Measurements from ENCODE around the gene SLC25A11. TPM values are rescaled to one million over a fixed set of nuclear protein-coding genes. Genes with fewer than 3 reads are reported as not detected.

SLC25A11 gene
- total and polyA plus RNA-seq, 2 donors: 30.9 to 46.7 TPM

DNA sequence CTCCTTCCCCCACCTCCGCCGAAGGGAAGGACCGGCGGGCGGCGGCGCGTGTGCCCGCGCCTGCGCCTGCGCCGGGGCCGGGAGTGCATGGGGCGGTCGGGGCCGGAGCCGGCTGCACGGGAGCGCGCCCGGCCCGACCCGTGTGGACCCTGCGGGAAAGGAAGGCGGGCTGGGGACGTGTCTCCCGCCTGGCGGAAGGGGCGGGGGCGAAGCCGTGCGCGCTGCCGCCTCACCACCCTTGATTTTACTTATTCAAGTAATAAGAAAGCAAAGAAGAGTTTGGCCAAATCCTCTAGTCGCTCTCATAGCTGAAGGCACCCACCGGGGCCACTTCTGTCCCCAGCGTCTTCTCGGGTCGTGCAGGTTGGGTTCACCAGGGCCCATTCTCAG lies 9.1 kb upstream of the SLC25A11 start:
- Histone ChIP-seq H3K9me3 (ENCODE audit: control insufficient read depth in 2 of 2, insufficient read depth in 1 of 2, low read length in 1 of 2) (peaks cover 0 to 5% of the 10 kb centered on the region in 2 donors), H3K27me3 (ENCODE audit: control insufficient read depth in 2 of 2, insufficient read depth in 1 of 2, low read length in 1 of 2) (peaks cover 0 to 5% of the 10 kb centered on the region in 2 donors), H3K4me1 (ENCODE audit: control insufficient read depth in 2 of 2, insufficient read depth in 2 of 2, low read length in 2 of 2) (peaks cover 32 to 58% of the 10 kb centered on the region in 2 donors), H3K36me3 (ENCODE audit: control insufficient read depth in 2 of 2, insufficient read depth in 2 of 2, low read length in 1 of 2) (peaks cover 19 to 35% of the 10 kb centered on the region in 2 donors), H3K27ac (ENCODE audit: low read depth in 1 of 2, low read length in 1 of 2) (peak overlapping the region; percentile 99 to 100), H3K4me3 (ENCODE audit: low read length in 2 of 2) (peak overlapping the region; percentile 100)
- WGBS: under 1% methylated on average over 40 of the region's 40 CpGs
- peak in 6 of 9 donors; percentile 57 to 84 (median 68) for DNase-seq (ENCODE audit: low read depth in 6 of 9, low spot score in 9 of 9)

GRCh38 chr17:4948166-4948930 lies 8.5 kb upstream of the SLC25A11 start, which contains the start of gene PFN1:
Gene PFN1 (minus strand): TSS chr17:4948530. CDS start chr17:4948394, 136 bp downstream.
- under 1% methylated on average over 59 of the region's 59 CpGs for WGBS
- Histone ChIP-seq H3K4me1 (ENCODE audit: control insufficient read depth in 2 of 2, insufficient read depth in 2 of 2, low read length in 2 of 2) (peaks cover 38 to 61% of the 10 kb centered on the region in 2 donors), H3K27ac (ENCODE audit: low read depth in 1 of 2, low read length in 1 of 2) (peak within 1 kb of the TSS; percentile 99 to 100)

DNA sequence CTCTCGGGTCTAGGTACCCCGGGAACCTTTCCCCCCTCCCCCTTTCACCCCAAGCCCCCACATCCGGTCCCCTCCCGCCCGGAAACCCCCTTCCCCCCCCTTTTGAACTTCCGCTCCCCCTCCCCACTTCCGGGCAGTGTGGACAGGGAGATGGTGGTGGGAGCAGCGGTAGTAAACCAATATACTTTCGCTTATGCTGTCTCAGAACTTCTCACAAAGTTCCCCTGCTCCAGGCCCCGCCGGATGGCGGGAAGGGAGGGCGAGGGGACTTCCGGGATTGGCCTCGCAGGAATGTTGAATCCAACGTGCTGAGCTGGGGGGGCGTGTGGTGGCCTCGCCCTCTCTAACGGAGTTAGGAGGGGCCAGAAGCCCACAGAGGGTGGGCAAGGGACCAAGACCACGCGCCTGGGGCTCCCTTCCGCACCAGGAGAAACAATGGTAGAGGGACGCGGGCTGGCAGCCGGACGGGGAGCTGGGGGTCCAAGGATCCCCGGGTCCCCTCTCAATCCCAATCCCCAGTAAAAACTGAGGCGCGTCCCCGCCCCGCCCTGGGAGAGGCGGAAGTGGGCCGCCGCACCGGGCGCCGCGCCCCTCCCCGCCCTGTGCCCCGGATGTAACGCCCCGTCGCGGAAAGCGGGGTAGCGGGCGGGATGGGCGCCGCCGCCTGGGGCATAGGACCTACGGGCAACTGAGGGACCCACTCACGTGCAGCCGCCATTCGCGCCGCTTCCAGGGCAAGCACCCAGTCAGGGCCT lies 7.7 kb upstream of the SLC25A11 start:
- Histone ChIP-seq H3K9me3 (ENCODE audit: control insufficient read depth in 2 of 2, insufficient read depth in 1 of 2, low read length in 1 of 2) (peaks cover 0 to 5% of the 10 kb centered on the region in 2 donors), H3K27me3 (ENCODE audit: control insufficient read depth in 2 of 2, insufficient read depth in 1 of 2, low read length in 1 of 2) (peaks cover 0 to 5% of the 10 kb centered on the region in 2 donors), H3K4me3 (ENCODE audit: low read length in 2 of 2) (peak overlapping the region; percentile 100), H3K36me3 (ENCODE audit: control insufficient read depth in 2 of 2, insufficient read depth in 2 of 2, low read length in 1 of 2) (peaks cover 31 to 49% of the 10 kb centered on the region in 2 donors), H3K27ac (ENCODE audit: low read depth in 1 of 2, low read length in 1 of 2) (peak overlapping the region; percentile 99 to 100), H3K4me1 (ENCODE audit: control insufficient read depth in 2 of 2, insufficient read depth in 2 of 2, low read length in 2 of 2) (peaks cover 45 to 63% of the 10 kb centered on the region in 2 donors)
- DNase-seq (ENCODE audit: low read depth in 6 of 9, low spot score in 9 of 9): peak in 7 of 9 donors; percentile 63 to 87 (median 69)
- under 1% methylated on average over 56 of the region's 56 CpGs for WGBS

More at GRCh38 chr17:4948166-4948930, 8.5 kb upstream of the SLC25A11 start, which contains the start of gene PFN1:
- Histone ChIP-seq H3K27me3 (ENCODE audit: control insufficient read depth in 2 of 2, insufficient read depth in 1 of 2, low read length in 1 of 2) (peaks cover 0 to 5% of the 10 kb centered on the region in 2 donors), H3K9me3 (ENCODE audit: control insufficient read depth in 2 of 2, insufficient read depth in 1 of 2, low read length in 1 of 2) (peaks cover 0 to 5% of the 10 kb centered on the region in 2 donors), H3K36me3 (ENCODE audit: control insufficient read depth in 2 of 2, insufficient read depth in 2 of 2, low read length in 1 of 2) (peaks cover 24 to 41% of the 10 kb centered on the region in 2 donors), H3K4me3 (ENCODE audit: low read length in 2 of 2) (peak within 1 kb of the TSS; percentile 100)
- peak in 8 of 9 donors; percentile 79 to 96 (median 89) for DNase-seq (ENCODE audit: low read depth in 6 of 9, low spot score in 9 of 9)

- no peak for DNase-seq (ENCODE audit: low read depth in 6 of 9, low spot score in 9 of 9)
- H3K36me3 ChIP-seq (ENCODE audit: control insufficient read depth in 2 of 2, insufficient read depth in 2 of 2, low read length in 1 of 2): peaks cover 35 to 55% of the 10 kb centered on the region in 2 donors
- WGBS: under 1% methylated on average over 7 of the region's 7 CpGs
- peaks cover 0 to 5% of the 10 kb centered on the region in 2 donors for H3K9me3 ChIP-seq (ENCODE audit: control insufficient read depth in 2 of 2, insufficient read depth in 1 of 2, low read length in 1 of 2)
- peaks cover 45 to 69% of the 10 kb centered on the region in 2 donors for H3K4me1 ChIP-seq (ENCODE audit: control insufficient read depth in 2 of 2, insufficient read depth in 2 of 2, low read length in 2 of 2)
- peak overlapping the region; percentile 99 to 100 for H3K27ac ChIP-seq (ENCODE audit: low read depth in 1 of 2, low read length in 1 of 2)
- H3K27me3 ChIP-seq (ENCODE audit: control insufficient read depth in 2 of 2, insufficient read depth in 1 of 2, low read length in 1 of 2): peaks cover 0 to 5% of the 10 kb centered on the region in 2 donors
- peak overlapping the region; percentile 100 for H3K4me3 ChIP-seq (ENCODE audit: low read length in 2 of 2)
Observed at GRCh38 chr17:4947010-4947410, 7.2 kb upstream of the SLC25A11 start.

DNA sequence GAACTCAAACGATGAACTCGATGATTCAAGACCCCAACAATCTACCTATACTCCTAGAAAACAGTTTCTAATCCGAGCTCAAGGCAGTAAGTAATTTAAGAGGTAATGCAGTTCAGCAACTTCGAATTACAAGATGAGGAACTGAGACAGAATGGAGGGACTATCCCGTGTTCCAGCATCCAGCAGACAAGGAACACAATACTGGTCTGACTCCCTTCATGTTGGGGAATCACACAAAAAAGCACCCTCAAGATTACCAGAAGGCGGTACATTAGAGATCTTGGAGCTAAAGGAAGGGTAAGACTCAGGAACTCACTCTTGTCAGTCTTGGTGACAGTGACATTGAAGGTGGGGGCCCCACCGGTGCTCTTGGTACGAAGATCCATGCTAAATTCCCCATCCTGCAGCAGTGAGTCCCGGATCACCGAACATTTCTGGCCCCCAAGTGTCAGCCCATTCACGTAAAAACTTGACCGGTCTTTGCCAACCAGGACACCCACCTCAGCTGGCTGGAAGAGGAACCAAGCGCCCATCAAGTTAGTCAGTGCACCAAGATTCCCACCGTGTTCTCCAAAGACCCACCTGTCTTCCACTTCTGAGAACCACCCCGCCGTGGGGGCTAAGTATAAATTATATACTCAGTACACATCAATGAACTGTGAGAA lies 6.6 kb upstream of the SLC25A11 start:
- H3K4me3 ChIP-seq (ENCODE audit: low read length in 2 of 2): peak overlapping the region; percentile 100
- WGBS: 41% methylated on average over 16 of the region's 16 CpGs
- H3K4me1 ChIP-seq (ENCODE audit: control insufficient read depth in 2 of 2, insufficient read depth in 2 of 2, low read length in 2 of 2): peaks cover 44 to 69% of the 10 kb centered on the region in 2 donors
- peaks cover 0 to 5% of the 10 kb centered on the region in 2 donors for H3K27me3 ChIP-seq (ENCODE audit: control insufficient read depth in 2 of 2, insufficient read depth in 1 of 2, low read length in 1 of 2)
- H3K27ac ChIP-seq (ENCODE audit: low read depth in 1 of 2, low read length in 1 of 2): peak overlapping the region; percentile 99 to 100
- peaks cover 0 to 5% of the 10 kb centered on the region in 2 donors for H3K9me3 ChIP-seq (ENCODE audit: control insufficient read depth in 2 of 2, insufficient read depth in 1 of 2, low read length in 1 of 2)
- H3K36me3 ChIP-seq (ENCODE audit: control insufficient read depth in 2 of 2, insufficient read depth in 2 of 2, low read length in 1 of 2): peaks cover 35 to 60% of the 10 kb centered on the region in 2 donors
- no peak for DNase-seq (ENCODE audit: low read depth in 6 of 9, low spot score in 9 of 9)

DNA sequence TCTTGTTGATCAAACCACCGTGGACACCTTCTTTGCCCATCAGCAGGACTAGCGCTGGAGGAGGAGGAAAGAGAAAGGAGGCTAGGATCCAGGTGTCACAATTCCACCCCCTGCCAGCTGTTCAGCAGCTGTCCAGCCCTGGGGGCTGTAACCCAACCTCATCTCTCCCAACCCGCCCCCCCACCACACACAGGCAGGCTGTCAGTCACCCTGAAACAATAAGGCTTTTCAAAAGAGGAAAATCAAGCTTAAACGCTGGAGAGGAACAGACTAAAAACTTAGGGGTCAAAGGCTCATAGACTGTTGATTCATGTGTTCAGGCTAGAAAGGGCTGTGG lies 6.1 kb upstream of the SLC25A11 start:
- peak overlapping the region; percentile 100 for H3K4me3 ChIP-seq (ENCODE audit: low read length in 2 of 2)
- peak overlapping the region in 1 of 2 donors; percentile 99 for H3K27ac ChIP-seq (ENCODE audit: low read depth in 1 of 2, low read length in 1 of 2)
- WGBS: 65% methylated on average over 4 of the region's 4 CpGs
- H3K27me3 ChIP-seq (ENCODE audit: control insufficient read depth in 2 of 2, insufficient read depth in 1 of 2, low read length in 1 of 2): peaks cover 0 to 5% of the 10 kb centered on the region in 2 donors
- H3K36me3 ChIP-seq (ENCODE audit: control insufficient read depth in 2 of 2, insufficient read depth in 2 of 2, low read length in 1 of 2): peaks cover 35 to 61% of the 10 kb centered on the region in 2 donors
- H3K9me3 ChIP-seq (ENCODE audit: control insufficient read depth in 2 of 2, insufficient read depth in 1 of 2, low read length in 1 of 2): peaks cover 0 to 5% of the 10 kb centered on the region in 2 donors
- DNase-seq (ENCODE audit: low read depth in 6 of 9, low spot score in 9 of 9): no peak
- peaks cover 42 to 69% of the 10 kb centered on the region in 2 donors for H3K4me1 ChIP-seq (ENCODE audit: control insufficient read depth in 2 of 2, insufficient read depth in 2 of 2, low read length in 2 of 2)

- H3K27ac ChIP-seq (ENCODE audit: low read depth in 1 of 2, low read length in 1 of 2): peak overlapping the region; percentile 95 to 99
- DNase-seq (ENCODE audit: low read depth in 6 of 9, low spot score in 9 of 9): peak in 1 of 9 donors; percentile 56
- H3K36me3 ChIP-seq (ENCODE audit: control insufficient read depth in 2 of 2, insufficient read depth in 2 of 2, low read length in 1 of 2): peaks cover 35 to 61% of the 10 kb centered on the region in 2 donors
- peaks cover 39 to 65% of the 10 kb centered on the region in 2 donors for H3K4me1 ChIP-seq (ENCODE audit: control insufficient read depth in 2 of 2, insufficient read depth in 2 of 2, low read length in 2 of 2)
- H3K4me3 ChIP-seq (ENCODE audit: low read length in 2 of 2): peak overlapping the region; percentile 100
- peaks cover 0 to 4% of the 10 kb centered on the region in 2 donors for H3K27me3 ChIP-seq (ENCODE audit: control insufficient read depth in 2 of 2, insufficient read depth in 1 of 2, low read length in 1 of 2)
- H3K9me3 ChIP-seq (ENCODE audit: control insufficient read depth in 2 of 2, insufficient read depth in 1 of 2, low read length in 1 of 2): peaks cover 0 to 5% of the 10 kb centered on the region in 2 donors
- 72% methylated on average over 7 of the region's 7 CpGs for WGBS
Observed at GRCh38 chr17:4945176-4945943, 5.5 kb upstream of the SLC25A11 start.

DNA sequence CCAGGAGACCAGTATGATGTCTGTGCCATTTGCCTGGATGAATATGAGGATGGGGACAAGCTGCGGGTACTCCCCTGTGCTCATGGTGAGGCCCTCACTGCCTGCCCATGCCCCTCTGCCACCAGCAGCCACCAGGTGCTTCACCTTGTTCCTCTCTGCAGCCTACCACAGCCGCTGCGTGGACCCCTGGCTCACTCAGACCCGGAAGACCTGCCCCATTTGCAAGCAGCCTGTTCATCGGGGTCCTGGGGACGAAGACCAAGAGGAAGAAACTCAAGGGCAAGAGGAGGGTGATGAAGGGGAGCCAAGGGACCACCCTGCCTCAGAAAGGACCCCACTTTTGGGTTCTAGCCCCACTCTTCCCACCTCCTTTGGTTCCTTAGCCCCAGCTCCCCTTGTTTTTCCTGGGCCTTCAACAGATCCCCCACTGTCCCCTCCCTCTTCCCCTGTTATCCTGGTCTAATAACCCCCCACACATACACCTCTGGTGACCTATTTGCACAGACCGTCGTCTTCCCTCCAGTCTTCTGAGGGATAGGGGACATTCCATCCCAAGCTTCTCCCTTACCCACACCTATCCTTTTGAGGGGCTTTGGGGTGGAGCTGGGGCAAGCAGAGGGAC lies 4.8 kb upstream of the SLC25A11 start:
- Histone ChIP-seq H3K9me3 (ENCODE audit: control insufficient read depth in 2 of 2, insufficient read depth in 1 of 2, low read length in 1 of 2) (peaks cover 0 to 5% of the 10 kb centered on the region in 2 donors), H3K27me3 (ENCODE audit: control insufficient read depth in 2 of 2, insufficient read depth in 1 of 2, low read length in 1 of 2) (no peaks in the 10 kb centered on the region), H3K4me1 (ENCODE audit: control insufficient read depth in 2 of 2, insufficient read depth in 2 of 2, low read length in 2 of 2) (peaks cover 36 to 61% of the 10 kb centered on the region in 2 donors), H3K27ac (ENCODE audit: low read depth in 1 of 2, low read length in 1 of 2) (peak overlapping the region; percentile 95 to 99), H3K4me3 (ENCODE audit: low read length in 2 of 2) (peak overlapping the region; percentile 100), H3K36me3 (ENCODE audit: control insufficient read depth in 2 of 2, insufficient read depth in 2 of 2, low read length in 1 of 2) (peaks cover 35 to 61% of the 10 kb centered on the region in 2 donors)
- no peak for DNase-seq (ENCODE audit: low read depth in 6 of 9, low spot score in 9 of 9)
- WGBS: 54% methylated on average over 8 of the region's 8 CpGs

Data from thymus (tissue), 11 donors.